ENCODE measurements around the gene SLC17A3. TPM values are rescaled to one million over a fixed set of nuclear protein-coding genes. Genes with fewer than 3 reads are reported as not detected.
A peak's percentile ranks its signal among the peaks of the same experiment; 100 is the strongest.

The SLC17A3 gene
- total RNA-seq, 1 donor = not detected

DNA sequence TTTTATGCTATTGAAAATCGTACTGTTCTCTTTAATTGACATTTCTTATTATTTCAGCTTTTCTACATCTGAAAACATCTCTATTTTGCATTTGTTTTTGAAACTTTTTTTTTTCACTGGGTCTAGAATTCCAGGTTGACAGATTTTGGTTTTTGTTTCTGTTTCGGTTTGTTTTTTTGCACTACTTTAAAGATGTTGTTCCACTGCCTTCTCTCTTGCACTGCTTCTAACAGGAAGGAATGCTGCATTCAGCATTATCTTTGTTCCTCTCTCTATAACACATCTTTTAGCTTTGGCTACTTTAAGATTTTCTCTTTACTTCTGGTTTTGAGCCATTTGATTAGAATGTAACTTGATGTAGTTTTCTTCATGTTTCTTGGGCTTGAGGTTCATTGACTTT, 22.1 kb downstream of the SLC17A3 start:
- TF ChIP-seq, protein P1, sequence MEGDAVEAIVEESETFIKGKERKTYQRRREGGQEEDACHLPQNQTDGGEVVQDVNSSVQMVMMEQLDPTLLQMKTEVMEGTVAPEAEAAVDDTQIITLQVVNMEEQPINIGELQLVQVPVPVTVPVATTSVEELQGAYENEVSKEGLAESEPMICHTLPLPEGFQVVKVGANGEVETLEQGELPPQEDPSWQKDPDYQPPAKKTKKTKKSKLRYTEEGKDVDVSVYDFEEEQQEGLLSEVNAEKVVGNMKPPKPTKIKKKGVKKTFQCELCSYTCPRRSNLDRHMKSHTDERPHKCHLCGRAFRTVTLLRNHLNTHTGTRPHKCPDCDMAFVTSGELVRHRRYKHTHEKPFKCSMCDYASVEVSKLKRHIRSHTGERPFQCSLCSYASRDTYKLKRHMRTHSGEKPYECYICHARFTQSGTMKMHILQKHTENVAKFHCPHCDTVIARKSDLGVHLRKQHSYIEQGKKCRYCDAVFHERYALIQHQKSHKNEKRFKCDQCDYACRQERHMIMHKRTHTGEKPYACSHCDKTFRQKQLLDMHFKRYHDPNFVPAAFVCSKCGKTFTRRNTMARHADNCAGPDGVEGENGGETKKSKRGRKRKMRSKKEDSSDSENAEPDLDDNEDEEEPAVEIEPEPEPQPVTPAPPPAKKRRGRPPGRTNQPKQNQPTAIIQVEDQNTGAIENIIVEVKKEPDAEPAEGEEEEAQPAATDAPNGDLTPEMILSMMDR (IDR thresholded peaks at IDR 0.05; ENCODE audit: insufficient read depth, low read depth, low read length) = no peak
- no peak overlapping the region for H3K4me3 ChIP-seq (ENCODE audit: low read depth, low read length)
- no peak for DNase-seq (ENCODE audit: low read depth)

DNA sequence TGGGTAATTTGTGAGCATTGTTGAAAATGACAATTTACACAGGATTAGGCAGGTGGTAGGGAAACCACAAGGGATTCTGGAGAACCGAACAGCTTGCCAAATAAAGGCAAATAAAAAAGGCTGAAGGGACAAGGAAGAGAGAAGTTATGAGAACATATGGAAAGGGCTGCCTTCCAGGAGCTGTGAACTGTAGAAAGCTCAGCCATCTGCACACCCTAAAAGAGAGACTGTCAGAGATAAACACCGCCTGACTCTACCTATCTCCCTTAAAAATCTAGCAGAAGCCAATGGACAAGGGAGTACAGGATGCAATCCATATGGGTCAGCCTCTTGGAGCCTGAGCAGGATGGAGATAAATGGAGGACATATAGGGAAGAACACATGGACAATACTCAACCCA, 29.5 kb downstream of the SLC17A3 start:
- no peak overlapping the region for H3K4me3 ChIP-seq (ENCODE audit: low read depth, low read length)
- DNase-seq (ENCODE audit: low read depth) = no peak
- TF ChIP-seq, protein P1 (IDR thresholded peaks at IDR 0.05; ENCODE audit: insufficient read depth, low read depth, low read length) = no peak

DNA sequence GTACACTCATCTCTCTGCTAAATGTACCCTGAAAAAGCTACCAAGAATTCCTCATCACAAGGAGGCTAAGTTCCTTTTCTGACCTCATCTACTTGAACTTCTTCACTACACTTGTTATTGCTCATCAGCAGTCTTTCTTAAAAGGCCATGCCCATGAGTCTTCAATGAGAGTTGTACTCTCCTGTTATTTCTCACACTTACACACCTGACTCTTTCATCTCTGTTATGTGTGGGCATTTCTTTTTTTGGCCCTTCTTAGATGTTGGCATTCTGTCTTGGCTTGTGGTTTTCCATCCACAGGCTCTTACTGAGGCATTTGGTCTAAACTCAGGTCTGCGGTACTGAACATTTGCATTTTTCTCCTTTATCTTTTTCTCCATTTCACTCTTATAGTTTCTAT, 31.5 kb downstream of the SLC17A3 start:
- DNase-seq (ENCODE audit: low read depth) = no peak

DNA sequence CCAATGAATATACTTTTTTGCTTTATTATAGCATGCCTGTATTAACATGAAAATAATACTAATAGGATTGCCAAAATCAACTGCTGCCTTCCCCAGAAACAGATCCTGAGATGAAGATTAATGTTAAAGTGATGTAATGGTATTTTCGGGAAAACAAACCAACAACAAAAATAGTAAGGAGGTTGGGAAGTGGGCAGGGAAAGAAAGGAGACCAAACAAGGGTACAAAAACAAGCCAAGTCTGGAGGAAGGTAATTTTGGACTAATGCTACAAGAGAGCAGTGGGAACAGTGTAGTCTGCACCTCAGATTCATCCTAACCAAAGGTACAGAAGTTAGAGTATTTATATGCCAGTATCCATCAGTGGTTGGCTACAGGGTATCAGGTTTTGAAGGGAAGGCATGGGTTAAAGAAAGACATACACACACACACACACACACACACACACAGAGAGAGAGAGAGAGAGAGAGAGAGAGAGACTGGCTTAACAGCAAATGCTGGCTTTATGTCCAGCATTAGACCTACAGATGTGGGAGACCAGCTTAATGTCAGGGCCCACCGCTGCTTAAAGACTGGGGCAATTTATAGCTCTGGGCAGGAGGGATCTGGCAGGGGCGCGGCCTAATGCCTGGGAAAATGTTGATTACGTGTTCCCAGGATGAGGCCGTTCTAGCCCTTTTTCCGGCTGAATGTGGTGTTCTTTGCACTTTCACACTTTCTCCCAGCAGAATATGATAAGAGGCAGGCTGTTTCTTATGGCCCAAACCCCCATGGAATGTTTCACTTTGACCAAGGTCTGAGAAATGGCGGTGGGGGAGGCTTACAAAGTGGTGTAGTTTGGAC, 38.4 kb downstream of the SLC17A3 start:
- TF ChIP-seq, protein P1 (IDR thresholded peaks at IDR 0.05; ENCODE audit: insufficient read depth, low read depth, low read length) = no peak
- no peak overlapping the region for H3K4me3 ChIP-seq (ENCODE audit: low read depth, low read length)
- DNase-seq (ENCODE audit: low read depth) = peak; percentile 25

More for the DNA sequence above, 31.5 kb downstream of the SLC17A3 start:
- no peak overlapping the region for H3K4me3 ChIP-seq (ENCODE audit: low read depth, low read length)
- TF ChIP-seq, protein P1 (IDR thresholded peaks at IDR 0.05; ENCODE audit: insufficient read depth, low read depth, low read length) = no peak

DNA sequence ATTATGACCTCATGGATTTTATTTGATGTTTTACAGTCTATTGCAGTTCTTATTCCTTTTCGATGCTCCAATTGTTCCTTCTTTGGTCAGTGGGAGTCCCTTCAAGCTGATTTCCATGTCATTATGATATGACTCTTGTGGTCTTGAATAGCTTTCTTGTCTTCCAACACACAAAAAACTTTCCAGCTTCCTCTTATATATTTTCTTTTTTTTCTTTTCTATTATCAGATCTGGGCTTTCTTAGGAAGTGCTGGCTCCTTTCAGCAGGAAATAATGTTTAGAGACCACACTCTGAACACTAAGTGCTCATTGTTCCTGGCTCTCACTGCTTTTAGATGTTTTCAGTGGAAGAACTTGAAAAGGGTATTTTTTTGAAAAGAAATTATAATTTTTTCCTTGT, 39.1 kb downstream of the SLC17A3 start:
- TF ChIP-seq, protein P1 (IDR thresholded peaks at IDR 0.05; ENCODE audit: insufficient read depth, low read depth, low read length) = no peak
- H3K4me3 ChIP-seq (ENCODE audit: low read depth, low read length) = no peak overlapping the region
- no peak for DNase-seq (ENCODE audit: low read depth)

DNA sequence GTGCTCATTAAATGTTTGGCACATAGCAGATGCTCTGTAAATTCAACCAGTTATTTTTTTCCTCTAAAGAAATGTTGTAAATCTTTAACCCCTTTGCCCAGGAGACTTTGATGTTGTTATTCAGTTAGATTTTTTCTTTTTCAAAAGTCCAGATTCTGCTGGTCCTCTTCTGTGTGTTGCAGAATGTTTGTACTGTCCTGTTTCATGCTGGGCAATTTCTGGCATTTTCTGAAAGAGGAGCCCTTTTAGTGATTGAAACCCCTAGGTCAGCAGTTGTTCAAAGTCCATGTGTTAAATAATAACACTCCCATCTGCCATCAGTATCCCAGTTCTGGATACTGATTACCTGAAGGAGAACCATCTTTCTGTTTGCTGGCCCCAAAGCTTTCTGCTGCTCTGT, 40.9 kb downstream of the SLC17A3 start:
- no peak for DNase-seq (ENCODE audit: low read depth)
- TF ChIP-seq, protein P1 (IDR thresholded peaks at IDR 0.05; ENCODE audit: insufficient read depth, low read depth, low read length) = no peak
- H3K4me3 ChIP-seq (ENCODE audit: low read depth, low read length) = no peak overlapping the region
